ENCODE results near the gene BICD1. TPM values are rescaled to one million over a fixed set of nuclear protein-coding genes. Genes with fewer than 3 reads are reported as not detected.

Gene BICD1
- total and polyA plus RNA-seq, 2 of the 13 experiments (the other 11 are each of a cell fraction or from before 2014, with no cell fraction given), result 4.5 to 5.2 TPM

DNA sequence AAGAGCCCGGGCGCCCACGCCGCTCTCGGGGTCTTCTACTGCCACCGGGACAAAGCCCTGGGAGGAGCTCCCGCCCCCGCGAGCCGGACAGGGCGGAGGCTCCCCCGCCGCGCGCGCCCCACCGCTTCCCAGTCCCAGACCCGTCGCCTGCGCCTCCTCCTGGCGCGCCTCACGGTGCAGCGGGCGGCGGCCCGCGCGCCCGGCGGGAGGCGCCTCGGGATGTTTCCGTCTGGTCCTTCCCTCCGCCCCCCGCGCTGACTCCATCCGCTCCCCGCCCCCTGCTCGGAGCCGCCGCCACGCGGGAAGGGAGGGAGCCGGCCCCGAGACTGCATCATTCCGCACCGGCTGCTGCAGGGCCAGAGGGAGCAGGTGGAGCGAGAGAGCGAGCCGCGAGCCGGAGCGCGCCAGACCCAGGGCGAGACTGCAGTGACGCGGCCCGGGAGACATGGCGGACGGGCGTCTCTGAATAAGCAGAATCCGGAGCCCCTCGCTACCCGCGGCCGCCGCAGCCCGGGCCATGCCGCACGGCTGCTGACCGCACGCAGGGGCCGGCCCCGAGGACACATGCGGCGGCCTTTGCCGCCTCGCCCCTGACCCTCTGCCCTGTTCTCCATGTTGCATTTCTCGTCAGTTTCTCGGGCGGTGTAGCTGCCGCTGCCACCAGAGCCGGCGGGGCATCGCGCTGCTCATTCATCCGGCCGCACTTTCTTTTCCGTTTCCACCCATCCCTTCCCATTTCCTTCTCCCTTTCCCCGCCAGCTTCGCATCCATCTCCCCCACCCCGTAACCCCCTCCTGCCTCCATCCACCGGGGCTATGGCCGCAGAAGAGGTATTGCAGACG is at the start of gene BICD1 (continued):
- no peak for TF ChIP-seq HIC2 (CRISPR knock-in tag; IDR thresholded peaks at IDR 0.05; ENCODE audit: low read depth)
- TF ChIP-seq NFE2L2 (IDR thresholded peaks at IDR 0.05; ENCODE audit: low read length), result no peak
- TF ChIP-seq ZSCAN25 (CRISPR knock-in tag; IDR thresholded peaks at IDR 0.05), result no peak
- peak; percentile 75 for TF ChIP-seq POLR2G (IDR thresholded peaks at IDR 0.05; ENCODE audit: low read depth, low read length)
- no peak for TF ChIP-seq ZNF878 (CRISPR knock-in tag; IDR thresholded peaks at IDR 0.05)
- TF ChIP-seq GATAD2A (CRISPR knock-in tag; IDR thresholded peaks at IDR 0.05), result peak; percentile 35; the same call in 1 of the 2 replicates
- no peak for TF ChIP-seq GTF3A (CRISPR knock-in tag; conservative IDR thresholded peaks at IDR 0.05)
- TF ChIP-seq FOSL2 (CRISPR knock-in tag; IDR thresholded peaks at IDR 0.05), result peak; percentile 65
- no peak for TF ChIP-seq EED (CRISPR knock-in tag; IDR thresholded peaks at IDR 0.05)
- TF ChIP-seq KMT2A (CRISPR knock-in tag; IDR thresholded peaks at IDR 0.05), result peak; percentile 92
- no peak for TF ChIP-seq ZMYM3 (CRISPR knock-in tag; IDR thresholded peaks at IDR 0.05)
- no peak for TF ChIP-seq NCOA1 (CRISPR knock-in tag; IDR thresholded peaks at IDR 0.05)
- TF ChIP-seq, protein P1, sequence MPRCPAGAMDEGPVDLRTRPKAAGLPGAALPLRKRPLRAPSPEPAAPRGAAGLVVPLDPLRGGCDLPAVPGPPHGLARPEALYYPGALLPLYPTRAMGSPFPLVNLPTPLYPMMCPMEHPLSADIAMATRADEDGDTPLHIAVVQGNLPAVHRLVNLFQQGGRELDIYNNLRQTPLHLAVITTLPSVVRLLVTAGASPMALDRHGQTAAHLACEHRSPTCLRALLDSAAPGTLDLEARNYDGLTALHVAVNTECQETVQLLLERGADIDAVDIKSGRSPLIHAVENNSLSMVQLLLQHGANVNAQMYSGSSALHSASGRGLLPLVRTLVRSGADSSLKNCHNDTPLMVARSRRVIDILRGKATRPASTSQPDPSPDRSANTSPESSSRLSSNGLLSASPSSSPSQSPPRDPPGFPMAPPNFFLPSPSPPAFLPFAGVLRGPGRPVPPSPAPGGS (CRISPR knock-in tag; IDR thresholded peaks at IDR 0.05), result peak; percentile 56; the same call in 1 of the 2 replicates
- TF ChIP-seq PAXIP1 (CRISPR knock-in tag; conservative IDR thresholded peaks at IDR 0.05), result no peak
- TF ChIP-seq CEBPG (CRISPR knock-in tag; IDR thresholded peaks at IDR 0.05), result peak; percentile 22; the same call in 1 of the 2 replicates
- peak; percentile 21; the same call in 1 of the 2 replicates for TF ChIP-seq ZNF205 (CRISPR knock-in tag; IDR thresholded peaks at IDR 0.05)
- TF ChIP-seq NCOA5 (CRISPR knock-in tag; IDR thresholded peaks at IDR 0.05), result no peak
- TF ChIP-seq NAIF1 (CRISPR knock-in tag; IDR thresholded peaks at IDR 0.05; ENCODE audit: borderline replicate concordance), result no peak; the same call in 1 of the 2 replicates
- no peak for TF ChIP-seq ZNF652 (CRISPR knock-in tag; IDR thresholded peaks at IDR 0.05; ENCODE audit: borderline replicate concordance, low read depth)
- peak; percentile 85 for TF ChIP-seq ASH2L (IDR thresholded peaks at IDR 0.05; ENCODE audit: insufficient read length, low read depth, low read length)
- TF ChIP-seq TP53 (CRISPR knock-in tag; conservative IDR thresholded peaks at IDR 0.05), result no peak
- TF ChIP-seq RARG (CRISPR knock-in tag; IDR thresholded peaks at IDR 0.05; ENCODE audit: low read depth), result 0 out of 2 replicates have a peak, but pooled peaks have one; percentile 35
- TF ChIP-seq ZNF180 (CRISPR knock-in tag; IDR thresholded peaks at IDR 0.05; ENCODE audit: borderline replicate concordance, low read depth), result no peak
- TF ChIP-seq MXD1 (CRISPR knock-in tag; IDR thresholded peaks at IDR 0.05), result peak; percentile 57
- TF ChIP-seq GPN1 (CRISPR knock-in tag; IDR thresholded peaks at IDR 0.05; ENCODE audit: borderline replicate concordance), result peak; percentile 84; the same call in 1 of the 2 replicates

Data from HepG2 (cell line).